ENCODE results near the gene GLIPR1L1.
"Not testable (repeated sequence)": the region's sequence is repeated elsewhere in the genome, so short reads cannot be mapped to it uniquely, and the experiment has no call there.

The GLIPR1L1 gene

GRCh38 chr12:75334384-75335030 is at the start of gene GLIPR1L1:
Gene GLIPR1L1, plus strand, starts transcription at chr12:75334670. Its CDS starts 59 bp downstream, at chr12:75334729.
- DNase-seq (ENCODE audit: low spot score): peak; percentile 85

GRCh38 chr12:75288860-75289259 is 45.6 kb upstream of the GLIPR1L1 start:
- no peak for DNase-seq (ENCODE audit: low spot score)

GRCh38 chr12:75289753-75290152 is 44.7 kb upstream of the GLIPR1L1 start:
- peak; percentile 27 for DNase-seq (ENCODE audit: low spot score)

GRCh38 chr12:75291014-75291413 is 43.5 kb upstream of the GLIPR1L1 start:
- DNase-seq (ENCODE audit: low spot score): no peak

- no peak for DNase-seq (ENCODE audit: low spot score)
Measured at GRCh38 chr12:75294336-75294735, 40.1 kb upstream of the GLIPR1L1 start.

GRCh38 chr12:75294797-75295196 is 39.7 kb upstream of the GLIPR1L1 start:
- DNase-seq (ENCODE audit: low spot score): no peak

- DNase-seq (ENCODE audit: low spot score): no peak
Measured at GRCh38 chr12:75302225-75302624, 32.2 kb upstream of the GLIPR1L1 start.

- no peak for DNase-seq (ENCODE audit: low spot score)
Measured at GRCh38 chr12:75302781-75303180, 31.7 kb upstream of the GLIPR1L1 start.

GRCh38 chr12:75305412-75306332 is 28.8 kb upstream of the GLIPR1L1 start:
- DNase-seq (ENCODE audit: low spot score): no peak

- DNase-seq (ENCODE audit: low spot score): no peak
Measured at GRCh38 chr12:75308279-75308678, 26.2 kb upstream of the GLIPR1L1 start.

GRCh38 chr12:75311369-75311768 is 23.1 kb upstream of the GLIPR1L1 start:
- DNase-seq (ENCODE audit: low spot score): no peak

GRCh38 chr12:75315518-75315917 is 19.0 kb upstream of the GLIPR1L1 start:
- peak; percentile 57 for DNase-seq (ENCODE audit: low spot score)

- DNase-seq (ENCODE audit: low spot score): no peak
Measured at GRCh38 chr12:75317784-75318183, 16.7 kb upstream of the GLIPR1L1 start.

GRCh38 chr12:75322464-75322863 is 12.0 kb upstream of the GLIPR1L1 start:
- DNase-seq (ENCODE audit: low spot score): peak; percentile 25

- DNase-seq (ENCODE audit: low spot score): no peak
Measured at GRCh38 chr12:75323663-75324062, 10.8 kb upstream of the GLIPR1L1 start.

GRCh38 chr12:75327642-75328041 is 6.8 kb upstream of the GLIPR1L1 start:
- DNase-seq (ENCODE audit: low spot score): no peak

GRCh38 chr12:75329918-75330826 is 4.3 kb upstream of the GLIPR1L1 start, which contains the start of gene CAPS2:
Gene CAPS2, minus strand, starts transcription at chr12:75330324. Its CDS starts 3,826 bp downstream, at chr12:75326498.
- DNase-seq (ENCODE audit: low spot score): peak; percentile 95

GRCh38 chr12:75337905-75338304 is 3.4 kb downstream of the GLIPR1L1 start:
- DNase-seq (ENCODE audit: low spot score): no peak

- DNase-seq (ENCODE audit: low spot score): no peak
Measured at GRCh38 chr12:75341873-75342272, 7.4 kb downstream of the GLIPR1L1 start.

- DNase-seq (ENCODE audit: low spot score): no peak
Measured at GRCh38 chr12:75345531-75345930, 11.1 kb downstream of the GLIPR1L1 start.

GRCh38 chr12:75346215-75346614 is 11.7 kb downstream of the GLIPR1L1 start:
- DNase-seq (ENCODE audit: low spot score): not testable (repeated sequence)

GRCh38 chr12:75349946-75350345 is 15.5 kb downstream of the GLIPR1L1 start:
- DNase-seq (ENCODE audit: low spot score): no peak

Measured in AG20443 (cell line).